ENCODE results near the gene SYNDIG1. TPM values are rescaled to one million over a fixed set of nuclear protein-coding genes. Genes with fewer than 3 reads are reported as not detected.
A peak's percentile ranks its signal among the peaks of the same experiment; 100 is the strongest.

The SYNDIG1 gene
- total RNA-seq, 2 experiments from 2014 or later: not detected

GRCh38 chr20:24701668-24702067, 232.2 kb downstream of the SYNDIG1 start:
- POLR2A ChIA-PET: no interaction called here
- ATAC-seq (ENCODE audit: poor library complexity) (no peak), DNase-seq (no peak)
- no peaks in the 10 kb centered on the region for H3K9me3 ChIP-seq (ENCODE audit: control insufficient read depth in 1 of 2, insufficient read depth in 1 of 2, low read length in 2 of 2)
- Mint-ChIP-seq H3K4me1 (ENCODE audit: low read depth) (no peaks in the 10 kb centered on the region), H3K27ac (no peak overlapping the region), H3K27me3 (peaks cover 5% of the 10 kb centered on the region), H3K9me3 (no peaks in the 10 kb centered on the region), H3K4me3 (no peak overlapping the region), H3K36me3 (ENCODE audit: low read depth) (no peaks in the 10 kb centered on the region)
- H3K4me3 ChIP-seq (ENCODE audit: low read length): no peak overlapping the region
- H3K27me3 ChIP-seq (ENCODE audit: control insufficient read depth in 1 of 2, insufficient read depth in 2 of 2, low read length in 2 of 2): no peaks in the 10 kb centered on the region
- no peak overlapping the region for H3K27ac ChIP-seq (ENCODE audit: low read depth in 1 of 2, low read length in 2 of 2)
- H3K36me3 ChIP-seq (ENCODE audit: insufficient read depth, low read length): no peaks in the 10 kb centered on the region
- intact Hi-C loops (cut with DNase I, micrococcal nuclease): no loop called here
- CTCF ChIA-PET: no interaction called here
- TF ChIP-seq CTCF (IDR thresholded peaks at IDR 0.05): no peak
- H3K4me1 ChIP-seq (ENCODE audit: insufficient read depth, low read length): no peaks in the 10 kb centered on the region

GRCh38 chr20:24702501-24703283, 233.3 kb downstream of the SYNDIG1 start:
- no peaks in the 10 kb centered on the region for H3K27me3 ChIP-seq (ENCODE audit: control insufficient read depth in 1 of 2, insufficient read depth in 2 of 2, low read length in 2 of 2)
- no peaks in the 10 kb centered on the region for H3K4me1 ChIP-seq (ENCODE audit: insufficient read depth, low read length)
- no peaks in the 10 kb centered on the region for H3K36me3 Mint-ChIP-seq (ENCODE audit: low read depth)
- H3K27ac Mint-ChIP-seq: no peak overlapping the region
- peaks cover 5% of the 10 kb centered on the region for H3K27me3 Mint-ChIP-seq
- H3K4me1 Mint-ChIP-seq (ENCODE audit: low read depth): no peaks in the 10 kb centered on the region
- no peak for TF ChIP-seq CTCF (IDR thresholded peaks at IDR 0.05)
- no peaks in the 10 kb centered on the region for H3K36me3 ChIP-seq (ENCODE audit: insufficient read depth, low read length)
- intact Hi-C loops (cut with DNase I, micrococcal nuclease): no loop called here
- peak in 1 of 14 experiments; percentile 25 for DNase-seq
- no peak for ATAC-seq (ENCODE audit: poor library complexity)
- no peaks in the 10 kb centered on the region for H3K9me3 ChIP-seq (ENCODE audit: control insufficient read depth in 1 of 2, insufficient read depth in 1 of 2, low read length in 2 of 2)
- ChIA-PET POLR2A (no interaction called here), CTCF (no interaction called here)
- H3K27ac ChIP-seq (ENCODE audit: low read depth in 1 of 2, low read length in 2 of 2): no peak overlapping the region
- no peak overlapping the region for H3K4me3 Mint-ChIP-seq
- no peaks in the 10 kb centered on the region for H3K9me3 Mint-ChIP-seq
- H3K4me3 ChIP-seq (ENCODE audit: low read length): no peak overlapping the region

DNA sequence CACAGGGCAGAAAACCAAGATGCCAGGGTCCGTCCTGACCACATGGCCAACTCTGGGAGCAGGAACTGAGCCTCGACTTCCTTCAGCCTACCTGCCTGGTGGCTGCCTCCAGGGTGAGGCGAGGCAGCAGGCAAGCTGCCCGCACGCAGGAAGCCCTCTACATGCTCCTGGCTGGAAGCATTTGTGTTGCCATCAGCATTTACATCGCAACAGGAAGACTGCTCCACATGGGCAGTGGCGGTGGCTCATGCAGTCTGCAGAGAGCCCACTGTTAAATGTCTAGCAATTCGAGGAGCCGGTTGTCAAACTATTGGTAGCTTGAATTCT, 233.8 kb downstream of the SYNDIG1 start:
- no peak overlapping the region for H3K4me3 ChIP-seq (ENCODE audit: low read length)
- ChIA-PET POLR2A (no interaction called here), CTCF (no interaction called here)
- Mint-ChIP-seq H3K36me3 (ENCODE audit: low read depth) (no peaks in the 10 kb centered on the region), H3K4me1 (ENCODE audit: low read depth) (no peaks in the 10 kb centered on the region), H3K9me3 (no peaks in the 10 kb centered on the region), H3K4me3 (no peak overlapping the region), H3K27ac (no peak overlapping the region), H3K27me3 (peaks cover 5% of the 10 kb centered on the region)
- DNase-seq: no peak
- no peak for TF ChIP-seq CTCF (IDR thresholded peaks at IDR 0.05)
- no peaks in the 10 kb centered on the region for H3K36me3 ChIP-seq (ENCODE audit: insufficient read depth, low read length)
- no peaks in the 10 kb centered on the region for H3K27me3 ChIP-seq (ENCODE audit: control insufficient read depth in 1 of 2, insufficient read depth in 2 of 2, low read length in 2 of 2)
- H3K4me1 ChIP-seq (ENCODE audit: insufficient read depth, low read length): no peaks in the 10 kb centered on the region
- no peak for ATAC-seq (ENCODE audit: poor library complexity)
- no peak overlapping the region for H3K27ac ChIP-seq (ENCODE audit: low read depth in 1 of 2, low read length in 2 of 2)
- H3K9me3 ChIP-seq (ENCODE audit: control insufficient read depth in 1 of 2, insufficient read depth in 1 of 2, low read length in 2 of 2): no peaks in the 10 kb centered on the region
- intact Hi-C loops (cut with DNase I, micrococcal nuclease): no loop called here
